Spleen (tissue), 11 donors: ENCODE data around the gene SHQ1. TPM values are rescaled to one million over a fixed set of nuclear protein-coding genes. Genes with fewer than 3 reads are reported as not detected.

Experiments used
- DNase-seq: peaks from one replicate; pipeline ENCODE4 v3.0.0-alpha.2; 2020
- H3K27ac ChIP-seq, 8 donors: fragments of 200-600 bp; sonication (generic) in 7 of 8; 1 replicate in 4 of 8; 2 replicates in 4 of 8; pipeline versions ENCODE4 v1.5.0 to v1.8.0; 2016 to 2021; ENCODE audit warnings: inconsistent platforms in 4 of 8, mild to moderate bottlenecking in 4 of 8, moderate library complexity in 1 of 8
- H3K27me3 ChIP-seq, 7 donors: fragments of 200-600 bp; sonication (generic) in 6 of 7; replicated peaks in 1 of 7; 1 replicate in 4 of 7; 2 replicates in 3 of 7; pipeline versions ENCODE4 v1.5.0 to v1.8.0; 2016 to 2021; ENCODE audit warnings: inconsistent platforms in 3 of 7, mild to moderate bottlenecking in 1 of 7
- H3K36me3 ChIP-seq, 6 donors: fragments of 200-600 bp; sonication (generic) in 5 of 6; 1 replicate in 4 of 6; 2 replicates in 2 of 6; pipeline versions ENCODE4 v1.5.0 to v1.8.0; 2016 to 2021; ENCODE audit warnings: inconsistent platforms in 2 of 6
- H3K4me1 ChIP-seq, 6 donors: fragments of 200-600 bp; sonication (generic) in 5 of 6; 1 replicate in 3 of 6; 2 replicates in 3 of 6; pipeline versions ENCODE4 v1.5.0 to v1.8.0; 2016 to 2021; ENCODE audit warnings: inconsistent platforms in 3 of 6
- H3K4me3 ChIP-seq, 8 donors: fragments of 200-600 bp; sonication (generic) in 7 of 8; 1 replicate in 4 of 8; 2 replicates in 4 of 8; pipeline versions ENCODE4 v1.5.0 to v1.8.0; 2016 to 2021; ENCODE audit warnings: inconsistent platforms in 4 of 8, mild to moderate bottlenecking in 4 of 8, moderate library complexity in 2 of 8
- H3K9me3 ChIP-seq, 8 donors: fragments of 200-600 bp; sonication (generic) in 7 of 8; 1 replicate in 4 of 8; 2 replicates in 4 of 8; pipeline versions ENCODE4 v1.5.0 to v1.8.0; 2016 to 2021; ENCODE audit warnings: inconsistent platforms in 4 of 8
- CTCF ChIP-seq, 11 experiments: fragments of 200-600 bp in 7 of 11; fragments of 450-650 bp in 4 of 11; sonication (generic) in 4 of 11; IDR thresholded peaks in 8 of 11; conservative IDR thresholded peaks in 3 of 11; 1 replicate in 7 of 11; 2 replicates in 4 of 11; pipeline versions ENCODE4 v1.4.0 to v1.8.0; 2016 to 2021; ENCODE audit warnings: antibody characterized with exemption in 11 of 11, inconsistent platforms in 4 of 11, mild to moderate bottlenecking in 1 of 11
- POLR2A ChIP-seq, 3 donors: fragments of 450-650 bp; IDR thresholded peaks; one replicate each; pipeline ENCODE4 v1.5.1; 2017; ENCODE audit warnings: antibody characterized with exemption in 3 of 3, mild to moderate bottlenecking in 1 of 3
- POLR2AphosphoS5 ChIP-seq, 3 donors: sonication (generic); formaldehyde crosslinking; IDR thresholded peaks; one replicate each; pipeline ENCODE4 v1.5.1; 2017; ENCODE audit warnings: antibody characterized with exemption in 3 of 3
- WGBS, 5 donors: extraction: QIAGEN DNeasy Blood & Tissue Kit in 3 of 5; methylation state at CpG; one replicate each; pipeline versions ENCODE4 v1.1.5 to v1.1.7; 2013 to 2018; 5-methylcytosine and 5-hydroxymethylcytosine counted together
- intact Hi-C: fragments of 100-400 bp; cut with DNase I; formaldehyde crosslinking; loops from one replicate; pipeline ENCODE4 v1.15.0; 2023; ENCODE audit warnings: low total_unique reads
- polyA plus RNA-seq, 3 donors: library from polyadenylated mRNA; stranded (reverse); fragments of 200-250 nt; gene quantifications; one replicate each; pipeline ENCODE4 v1.2.1, GENCODE V29; 2013
- total RNA-seq, 7 donors: library from RNA; depleted of rRNA in 3 of 7; stranded (reverse); fragments of >200 nt in 3 of 7; fragmentation: NEBNext Ultra II Directional in 4 of 7; extraction: Animal tissue kit (Norgen Biotek cat#: 25700) in 4 of 7; gene quantifications; one replicate each; pipeline versions ENCODE4 v1.1.0 to v1.2.1, GENCODE V29; 2016 to 2021
- donor health status: healthy with polysubstance abuse.
- donor health status: DM: no; HTN: no; CAD: no; lungs with moderate emphysema.
- donor health status: DM: no; HTN: no; CAD: no.
- donor health status: Bipolar disorder and iron deficiency.
- donor health status: healthy.
- donor health status: DM: no; HTN: no; CAD: no.
- donor health status: DM: yes; HTN: yes; CAD: no.

The SHQ1 gene
- total and polyA plus RNA-seq, 10 donors: 6.7 to 28.6 (median 16.7) TPM

GRCh38 chr3:72727172-72727571 lies 121.1 kb downstream of the SHQ1 start:
- intact Hi-C loops: no loop called here
- Histone ChIP-seq H3K4me3 (no peak overlapping the region), H3K36me3 (no peaks in the 10 kb centered on the region), H3K9me3 (peaks cover 0 to 4% (median 0%) of the 10 kb centered on the region in 8 donors), H3K4me1 (no peaks in the 10 kb centered on the region), H3K27ac (no peak overlapping the region), H3K27me3 (peaks cover 0 to 6% (median 0%) of the 10 kb centered on the region in 7 donors)
- no peak for TF ChIP-seq POLR2AphosphoS5 (IDR thresholded peaks at IDR 0.05)
- TF ChIP-seq POLR2A (IDR thresholded peaks at IDR 0.05): no peak
- TF ChIP-seq CTCF (IDR thresholded peaks at IDR 0.05 in 8 of 11, conservative IDR thresholded peaks at IDR 0.05 in 3 of 11): no peak
- WGBS, 5 donors: 25 to 68% (median 48%) methylated on average over 4 to 6 of the region's 6 CpGs
- no peak for DNase-seq

DNA sequence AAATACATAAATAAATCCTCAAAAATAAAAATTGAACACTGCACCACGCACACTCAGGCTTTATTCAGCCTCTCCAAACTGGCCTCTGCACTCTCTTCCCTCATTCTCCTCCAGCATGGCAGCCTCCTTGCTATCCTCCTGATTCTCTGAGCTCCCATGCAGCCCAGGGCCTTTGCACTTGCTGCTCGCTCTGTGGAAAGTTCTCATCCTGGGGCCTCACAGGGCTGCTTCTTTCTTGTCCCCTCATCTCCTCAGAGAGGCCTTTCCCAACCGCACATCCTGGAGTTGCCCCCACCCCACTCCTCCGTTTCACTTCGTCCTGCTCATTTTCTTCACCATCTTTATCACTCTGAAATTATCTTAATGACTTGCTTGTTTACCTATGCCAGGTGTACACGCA lies 123.0 kb downstream of the SHQ1 start:
- Histone ChIP-seq H3K4me3 (no peak overlapping the region), H3K27me3 (peaks cover 0 to 6% (median 0%) of the 10 kb centered on the region in 7 donors), H3K27ac (no peak overlapping the region), H3K9me3 (no peaks in the 10 kb centered on the region), H3K4me1 (no peaks in the 10 kb centered on the region), H3K36me3 (no peaks in the 10 kb centered on the region)
- TF ChIP-seq POLR2A (IDR thresholded peaks at IDR 0.05) (no peak), POLR2AphosphoS5 (IDR thresholded peaks at IDR 0.05) (no peak), CTCF (IDR thresholded peaks at IDR 0.05 in 8 of 11, conservative IDR thresholded peaks at IDR 0.05 in 3 of 11) (no peak)
- no peak for DNase-seq
- WGBS, 5 donors: 91 to 99% (median 93%) methylated on average over 6 of the region's 6 CpGs
- intact Hi-C loops: no loop called here

DNA sequence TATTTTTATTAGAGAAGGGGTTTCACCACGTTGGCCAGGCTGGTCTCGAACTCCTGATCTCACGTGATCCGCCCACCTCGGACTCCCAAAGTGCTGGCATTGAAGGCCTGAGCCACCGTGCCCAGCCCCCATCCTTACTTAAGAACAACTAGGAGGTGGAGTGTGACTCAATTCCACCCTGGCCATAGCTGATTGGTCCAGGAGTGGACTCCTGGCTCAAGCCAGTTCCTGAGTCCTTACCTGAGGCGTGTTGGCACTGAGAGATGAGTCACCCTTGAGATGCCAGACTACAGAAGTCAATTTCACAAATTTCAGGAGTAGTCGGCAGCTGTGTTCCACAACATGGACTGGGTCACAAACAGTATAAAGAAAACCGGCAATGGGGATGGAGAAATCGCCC lies 124.2 kb downstream of the SHQ1 start:
- no peaks in the 10 kb centered on the region for H3K9me3 ChIP-seq
- no peak overlapping the region for H3K27ac ChIP-seq
- no peak overlapping the region for H3K4me3 ChIP-seq
- H3K27me3 ChIP-seq: peaks cover 0 to 6% (median 0%) of the 10 kb centered on the region in 7 donors
- 88 to 95% (median 94%) methylated on average over 10 of the region's 10 CpGs for WGBS, 5 donors
- no peak for DNase-seq
- no peaks in the 10 kb centered on the region for H3K4me1 ChIP-seq
- H3K36me3 ChIP-seq: no peaks in the 10 kb centered on the region
- TF ChIP-seq POLR2A (IDR thresholded peaks at IDR 0.05) (no peak), POLR2AphosphoS5 (IDR thresholded peaks at IDR 0.05) (no peak), CTCF (IDR thresholded peaks at IDR 0.05 in 8 of 11, conservative IDR thresholded peaks at IDR 0.05 in 3 of 11) (no peak)
- intact Hi-C loops: no loop called here

DNA sequence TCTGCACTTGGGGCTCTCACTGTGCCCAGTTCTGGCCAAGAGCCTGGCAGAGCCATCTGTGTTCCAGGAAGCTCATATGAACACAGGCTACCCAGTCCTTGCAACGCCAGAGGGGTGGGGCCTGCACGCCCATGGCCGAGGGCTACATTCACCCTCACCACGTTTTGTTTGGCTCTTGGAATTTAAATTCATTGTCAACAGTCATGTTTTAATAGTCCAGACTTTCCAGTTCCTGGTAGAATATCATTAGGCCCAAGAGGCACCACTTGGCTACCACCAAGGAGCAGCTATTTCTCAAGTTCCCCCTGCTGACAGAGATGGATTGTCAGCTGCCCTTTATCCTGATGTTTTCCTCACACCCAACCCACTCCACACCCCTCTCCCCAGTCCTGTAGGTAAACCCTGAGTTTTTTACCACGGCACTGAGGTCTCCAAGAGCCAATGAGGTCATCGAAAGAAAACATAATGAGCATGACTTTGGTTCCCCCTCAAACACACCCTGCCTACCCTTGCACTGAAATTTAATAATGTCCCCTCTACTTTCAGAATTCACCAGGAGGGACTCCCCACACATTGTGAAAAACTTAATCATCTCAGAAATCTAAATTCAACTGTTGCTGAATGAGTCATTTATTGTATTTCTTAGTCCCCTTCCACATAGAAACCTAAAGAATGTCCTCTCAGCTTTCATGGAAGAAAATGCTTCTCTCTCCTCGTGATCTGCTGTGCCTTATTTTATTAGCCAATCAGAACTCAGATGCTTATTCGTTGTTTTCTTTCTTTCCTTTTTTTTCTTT lies 125.1 kb downstream of the SHQ1 start:
- TF ChIP-seq POLR2AphosphoS5 (IDR thresholded peaks at IDR 0.05): no peak
- peaks cover 0 to 5% (median 0%) of the 10 kb centered on the region in 7 donors for H3K27me3 ChIP-seq
- H3K9me3 ChIP-seq: no peaks in the 10 kb centered on the region
- H3K27ac ChIP-seq: no peak overlapping the region
- whole genome bisulfite sequencing, 5 donors: 67 to 76% (median 68%) methylated on average over 8 of the region's 8 CpGs
- H3K36me3 ChIP-seq: no peaks in the 10 kb centered on the region
- no peak for DNase-seq
- H3K4me3 ChIP-seq: no peak overlapping the region
- intact Hi-C loops: no loop called here
- no peaks in the 10 kb centered on the region for H3K4me1 ChIP-seq
